Stimulated activated CD4-positive, alpha-beta T cell treated with anti-CD3 and anti-CD28 coated beads, TNF-alpha, amount 100 ng/mL, for 4 hours (primary cell): ENCODE measurements around the gene CLIP1.

Experiments used
- DNase-seq, 3 experiments: peaks; one replicate each; pipeline ENCODE4 v3.0.0-alpha.2; 2020; ENCODE audit warnings: low read depth in 3 of 3

Gene CLIP1

DNA sequence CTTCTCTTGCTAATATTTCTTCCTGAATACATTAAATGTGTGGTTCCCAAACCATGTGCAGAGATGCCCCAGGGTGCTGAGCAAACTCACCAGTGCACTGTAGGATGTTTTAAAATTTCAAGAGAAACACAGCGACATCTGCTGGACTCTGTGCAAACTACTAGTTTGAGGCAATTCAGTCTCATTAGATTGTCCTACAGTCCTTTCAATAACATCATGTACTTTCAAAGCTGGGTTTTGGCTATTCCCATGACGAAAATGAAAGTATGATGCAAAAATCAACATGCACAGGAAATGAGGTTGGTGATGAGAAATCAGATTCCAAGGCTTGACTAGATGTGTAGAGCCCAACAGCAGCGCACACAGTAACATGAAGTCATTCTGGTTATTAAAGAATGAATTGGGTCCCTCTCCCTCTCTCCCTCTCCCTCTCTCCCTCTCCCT, 66.3 kb downstream of the CLIP1 start:
- peak in 2 of 3 experiments; percentile 8 to 9 for DNase-seq

DNA sequence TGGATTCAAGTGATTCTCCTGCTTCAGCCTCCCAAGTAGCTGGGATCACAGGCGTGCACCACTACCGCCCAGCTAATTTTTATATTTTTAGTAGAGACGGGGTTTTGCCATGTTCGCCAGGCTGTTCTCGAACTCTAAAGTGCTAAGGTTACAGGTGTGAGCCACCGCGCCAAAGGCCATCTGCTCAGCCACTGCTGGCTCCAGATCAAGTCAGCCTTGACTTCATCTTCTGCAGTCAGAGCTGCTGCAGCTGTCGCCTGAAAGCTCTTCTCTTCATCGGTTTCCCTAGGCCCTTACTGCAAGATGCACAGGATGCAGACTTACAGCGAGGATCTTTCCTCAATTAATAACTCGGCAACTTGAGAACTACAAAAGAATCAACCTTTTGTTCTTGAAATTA, 66.8 kb downstream of the CLIP1 start:
- DNase-seq: no peak

DNA sequence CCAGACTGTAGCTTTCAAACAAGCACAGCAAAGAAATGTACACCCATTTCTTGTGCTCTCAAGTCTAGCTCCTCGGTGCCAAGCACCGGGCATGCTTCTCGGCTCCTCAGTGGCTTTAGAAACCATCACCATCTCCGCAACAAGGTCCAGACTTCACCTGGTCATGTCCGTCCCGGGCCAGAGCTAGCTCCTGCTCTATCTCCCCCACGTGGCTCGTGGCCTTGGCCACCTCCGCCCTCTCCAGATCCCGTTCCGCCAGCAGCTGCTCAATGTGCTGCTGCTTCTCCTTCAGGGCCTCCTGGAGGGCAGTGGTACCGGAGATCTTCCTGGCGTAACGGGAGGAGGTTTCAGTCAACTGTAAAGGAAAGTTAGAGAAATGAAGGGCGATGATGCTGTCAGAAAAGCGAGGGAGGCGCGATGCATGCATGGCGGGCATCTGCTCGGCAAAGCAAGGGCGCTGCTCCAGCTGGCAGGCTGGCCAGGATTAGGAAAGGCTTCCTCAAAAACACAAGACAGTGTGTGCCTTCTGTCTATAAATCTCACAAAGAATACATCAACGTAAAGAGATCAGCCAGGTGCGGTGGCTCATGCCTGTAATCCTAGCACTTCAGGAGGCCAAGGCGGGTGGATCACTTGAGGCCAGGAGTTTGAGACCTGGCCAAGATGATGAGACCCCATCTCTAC, 67.4 kb downstream of the CLIP1 start:
- DNase-seq: no peak

DNA sequence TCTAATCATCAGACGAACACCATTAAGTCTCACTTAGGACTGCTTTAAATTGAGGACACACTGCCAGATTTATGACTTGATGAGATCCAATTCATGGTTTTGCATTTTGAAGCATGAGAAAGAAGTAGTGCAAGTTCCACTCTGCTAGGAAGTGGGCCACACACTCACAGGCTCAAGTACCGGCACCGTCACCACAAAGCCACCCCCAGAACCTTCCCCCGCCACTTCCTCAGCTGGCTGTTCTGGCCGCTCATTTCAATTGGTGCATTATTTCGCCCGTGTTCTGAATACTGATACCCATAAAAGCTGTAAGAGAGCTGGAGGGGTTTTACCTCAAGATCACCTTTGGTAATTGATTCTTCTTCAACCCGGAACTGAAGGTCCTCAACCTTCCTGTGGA, 70.1 kb downstream of the CLIP1 start:
- DNase-seq: no peak

DNA sequence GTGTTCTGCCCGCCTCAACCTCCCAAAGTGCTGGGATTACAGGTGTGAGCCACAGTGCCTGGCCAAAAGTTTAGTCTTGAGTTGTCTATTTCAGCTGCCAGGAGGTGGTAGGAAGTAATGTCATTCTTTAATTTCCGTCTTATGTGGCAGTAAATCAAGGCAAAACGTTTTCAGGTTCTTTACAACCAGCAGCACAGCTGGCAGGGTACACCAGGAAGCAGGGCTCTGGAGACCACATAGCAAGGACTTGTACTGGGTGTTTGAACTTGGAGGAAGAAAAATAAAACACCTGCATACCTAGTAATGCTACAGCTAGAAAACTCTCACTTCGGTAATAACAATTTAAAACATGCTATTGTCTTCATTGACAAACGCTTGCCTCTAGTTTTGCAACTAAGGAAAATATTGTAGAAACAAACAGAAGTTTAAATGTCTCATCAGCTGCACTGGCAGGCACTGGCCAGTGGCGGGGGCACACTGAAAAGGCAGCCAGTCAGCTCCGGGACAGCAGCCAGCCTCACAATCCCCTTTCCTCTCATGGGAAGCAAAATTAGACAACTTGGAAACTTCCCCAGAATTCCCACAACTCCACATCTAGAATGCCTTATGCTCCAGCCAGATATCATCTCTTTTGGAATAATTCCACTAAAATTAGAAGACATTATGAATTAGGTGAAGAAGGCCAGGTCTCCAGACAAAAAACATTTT, 72.2 kb downstream of the CLIP1 start:
- DNase-seq: no peak

DNA sequence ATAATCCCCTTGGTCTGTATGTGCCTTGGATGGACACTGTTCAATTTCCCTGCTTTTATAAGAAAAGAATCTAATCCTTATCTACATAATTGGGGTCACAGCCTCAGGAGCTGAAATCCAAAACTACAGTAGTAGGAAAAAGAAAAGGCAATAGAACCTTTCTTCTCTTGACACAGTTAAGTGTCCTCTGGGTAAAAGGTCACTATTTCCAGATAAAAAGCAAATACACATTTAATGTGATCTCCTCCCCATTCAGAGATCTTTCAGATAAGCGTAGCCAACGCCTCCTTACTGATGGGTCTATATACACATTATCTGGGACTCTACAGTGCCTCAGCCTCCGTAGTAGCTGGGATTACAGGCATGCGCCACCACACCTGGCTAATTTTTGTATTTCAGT, 73.4 kb downstream of the CLIP1 start:
- no peak for DNase-seq

DNA sequence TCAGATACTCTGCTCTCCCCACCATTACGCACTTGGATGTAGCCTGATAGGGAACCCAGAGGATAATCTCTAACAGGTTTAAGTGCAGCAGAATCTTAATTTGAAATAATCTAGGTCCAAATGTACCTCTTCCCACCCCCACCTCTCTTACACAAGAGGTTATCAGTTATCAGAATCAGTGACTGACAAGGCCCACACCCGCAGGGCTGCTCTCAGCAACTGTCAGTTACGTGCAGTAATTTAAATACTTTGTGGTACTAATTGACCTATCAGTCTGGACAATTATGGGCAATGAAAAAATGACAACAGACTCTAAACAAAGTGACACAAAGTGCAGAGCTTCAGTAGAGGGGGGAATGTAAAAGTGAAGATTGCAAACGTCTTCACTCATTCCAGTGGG, 74.0 kb downstream of the CLIP1 start:
- DNase-seq: no peak

DNA sequence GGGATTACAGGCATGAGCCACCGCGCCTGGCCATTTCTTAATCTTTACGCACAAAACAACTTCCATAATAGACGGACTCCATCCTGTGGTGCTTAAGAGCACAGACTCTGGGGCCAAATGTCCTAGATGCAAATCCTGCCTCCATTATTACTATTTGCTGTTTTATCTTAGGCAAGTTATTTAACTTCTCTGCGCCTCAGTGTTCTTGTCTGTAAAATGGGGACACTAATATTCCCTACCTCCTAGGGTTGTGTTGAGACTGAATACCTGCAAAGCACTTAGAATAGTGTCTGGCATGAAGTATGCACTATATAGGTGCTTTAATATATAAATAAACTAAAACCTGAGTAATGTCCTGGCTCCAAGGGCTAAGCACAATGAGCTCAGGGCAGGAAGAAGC, 76.4 kb downstream of the CLIP1 start:
- DNase-seq: no peak

DNA sequence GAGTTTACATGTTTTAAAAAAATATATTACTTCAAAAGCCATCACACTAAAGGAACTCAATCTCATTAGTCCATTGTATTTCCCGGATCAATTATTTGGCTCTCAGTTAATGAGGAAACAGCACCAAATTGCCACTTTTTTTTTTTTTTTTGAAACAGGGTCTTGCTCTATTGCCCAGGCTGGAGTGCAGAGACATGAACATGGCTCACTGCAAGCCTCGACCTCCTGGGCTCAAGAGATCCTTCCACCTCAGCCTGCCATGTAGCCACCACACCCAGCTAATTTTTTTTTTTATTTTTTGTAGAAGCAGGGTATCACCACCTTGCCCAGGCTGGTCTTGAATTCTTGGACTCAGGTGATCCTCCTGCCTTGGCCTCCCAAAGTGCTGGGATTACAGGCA, 77.4 kb downstream of the CLIP1 start:
- no peak for DNase-seq

DNA sequence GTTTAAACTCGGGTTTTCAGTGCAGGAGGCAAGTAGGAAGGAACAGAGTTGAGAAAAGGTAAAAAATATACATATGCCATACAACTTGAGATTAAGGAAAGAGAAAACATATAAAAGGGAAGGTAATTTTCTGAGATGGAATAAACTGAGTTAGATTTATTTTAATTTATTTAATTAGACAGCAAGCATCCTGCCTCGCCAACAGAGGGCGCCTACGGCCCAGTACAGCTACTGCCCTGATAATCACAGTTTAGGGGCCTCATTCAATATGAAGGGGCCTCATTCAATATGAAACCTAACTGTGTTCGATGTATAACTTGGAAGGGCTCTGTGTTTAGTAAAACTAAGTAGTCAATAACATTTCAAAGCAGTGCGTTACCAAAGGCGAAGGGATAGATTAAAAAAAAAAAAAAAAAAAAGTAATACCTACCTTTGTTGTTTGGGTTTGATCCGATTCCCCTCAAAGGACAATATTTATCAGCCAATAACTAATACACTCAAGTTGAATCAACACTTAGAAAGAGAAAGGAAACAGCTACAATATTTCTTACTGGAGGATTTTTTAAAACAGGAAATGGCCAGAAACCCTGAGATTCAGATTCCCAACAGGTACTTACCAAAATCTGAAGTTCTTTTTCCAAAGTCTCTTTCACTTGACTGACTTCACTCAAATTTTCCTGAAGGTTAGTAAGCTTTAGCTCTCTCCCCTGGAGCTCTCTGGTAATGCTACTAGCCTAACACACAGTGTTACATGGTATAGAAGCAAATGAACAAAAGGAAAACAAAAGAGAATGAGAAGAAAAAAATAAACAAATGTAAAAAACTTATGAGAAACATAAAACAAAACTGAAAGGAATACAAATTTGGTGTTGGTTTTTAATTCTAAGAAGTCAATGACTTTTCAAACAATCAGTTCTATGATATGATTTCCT, 86.2 kb downstream of the CLIP1 start:
- peak; percentile 7 to 28 (median 10) for DNase-seq

DNA sequence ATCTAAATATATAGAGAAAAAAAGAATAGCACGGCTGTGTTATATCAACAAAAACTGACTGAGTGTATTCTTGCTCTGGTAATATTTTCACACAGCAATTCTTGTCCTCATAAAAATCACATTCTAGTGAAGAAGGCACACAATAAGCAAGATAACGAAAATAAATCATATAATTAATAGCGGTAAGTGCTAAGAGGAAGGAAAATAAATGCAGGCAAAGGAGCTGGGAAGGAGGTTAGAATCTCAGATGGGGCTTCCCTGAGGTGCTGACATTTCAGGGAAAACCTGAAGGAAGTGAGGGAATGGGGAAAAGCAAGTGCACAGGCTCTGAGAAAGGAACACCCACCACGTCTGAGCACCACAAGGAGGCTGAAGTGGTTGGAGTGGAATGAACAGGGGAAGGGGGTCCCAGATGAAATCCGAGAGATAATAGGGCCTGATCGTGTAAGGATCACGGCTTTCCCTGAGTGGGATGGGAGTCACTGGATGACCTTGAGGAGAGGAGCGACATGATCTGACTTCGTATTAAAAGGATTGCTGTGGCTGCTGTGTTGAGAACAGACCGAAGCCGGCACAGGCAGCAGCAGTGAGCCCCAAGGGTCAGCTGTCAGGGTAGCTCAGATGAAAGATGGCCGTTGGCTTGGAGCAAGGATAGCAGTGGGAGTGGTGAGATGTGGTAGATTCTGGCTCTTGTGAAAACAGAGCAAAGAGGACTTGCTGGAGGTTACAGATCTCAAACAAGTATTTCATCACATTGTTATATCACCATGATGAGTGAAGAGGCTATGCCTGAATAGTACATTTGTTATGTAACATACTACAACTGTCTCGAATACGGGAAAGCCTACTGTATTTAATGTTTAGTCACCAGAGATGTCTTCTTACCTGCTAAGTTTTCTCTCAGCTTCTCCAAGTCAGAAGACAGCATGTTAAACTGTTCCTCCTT, 89.1 kb downstream of the CLIP1 start:
- no peak for DNase-seq

DNA sequence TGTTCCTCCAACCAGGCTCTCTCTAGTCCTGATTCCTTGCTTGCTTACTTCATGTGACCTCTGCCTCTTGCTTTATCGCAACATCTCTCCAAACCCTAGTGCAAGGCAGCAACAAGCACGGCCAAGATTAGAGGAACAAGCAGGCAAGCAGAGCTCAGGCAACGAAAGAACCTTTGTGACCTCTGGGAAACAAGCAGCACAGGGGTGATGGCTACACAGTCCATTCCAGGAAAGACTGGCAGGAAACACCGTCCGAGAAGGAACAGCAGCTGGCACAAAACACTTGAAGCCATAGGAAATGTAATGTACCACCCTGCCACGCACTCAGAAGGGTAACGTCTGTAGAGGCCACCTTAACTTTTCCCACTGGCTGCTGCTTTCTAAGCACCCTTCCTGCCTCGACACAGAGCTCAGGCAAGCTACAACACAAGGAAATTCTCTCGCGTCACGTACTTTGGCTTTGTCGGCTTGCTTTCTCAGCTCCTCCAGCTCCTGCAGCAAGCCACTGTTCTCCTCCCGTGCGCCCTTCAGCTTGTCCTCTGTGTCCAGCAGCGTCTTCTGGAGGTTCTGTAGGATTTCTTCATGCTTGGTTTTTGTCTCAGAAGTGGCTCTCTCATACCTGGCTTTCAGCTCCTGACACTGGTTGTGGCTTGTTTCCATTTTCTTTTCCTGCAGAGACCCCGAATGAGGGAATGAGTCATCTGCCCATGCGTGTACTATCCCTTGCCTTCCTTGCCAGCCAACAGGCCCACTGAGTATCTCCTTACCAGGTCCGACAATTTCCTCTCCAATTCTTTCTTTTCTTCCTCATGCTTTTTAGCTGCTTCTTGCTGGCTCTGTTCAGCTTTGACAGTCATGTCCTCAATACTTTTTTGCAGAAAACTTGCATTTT, 94.7 kb downstream of the CLIP1 start:
- no peak for DNase-seq

DNA sequence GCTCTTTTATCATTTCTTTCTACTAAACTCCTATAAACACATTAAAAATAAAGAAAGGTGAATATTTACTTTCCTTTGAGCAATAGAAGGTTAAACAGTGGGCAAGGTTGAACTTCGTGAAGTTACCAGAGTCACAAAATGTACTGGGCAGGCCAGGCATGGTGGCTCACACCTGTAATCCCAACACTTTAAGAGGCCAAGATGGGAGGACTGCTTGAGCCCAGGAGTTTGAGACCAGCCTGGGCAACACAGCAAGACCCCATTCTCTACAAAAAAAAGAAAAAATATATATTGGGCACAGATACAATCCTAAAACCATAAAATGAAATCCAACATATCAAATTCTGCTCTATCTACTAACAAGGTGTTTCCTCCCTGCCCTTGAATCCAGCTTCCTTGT, 95.5 kb downstream of the CLIP1 start:
- DNase-seq: no peak

DNA sequence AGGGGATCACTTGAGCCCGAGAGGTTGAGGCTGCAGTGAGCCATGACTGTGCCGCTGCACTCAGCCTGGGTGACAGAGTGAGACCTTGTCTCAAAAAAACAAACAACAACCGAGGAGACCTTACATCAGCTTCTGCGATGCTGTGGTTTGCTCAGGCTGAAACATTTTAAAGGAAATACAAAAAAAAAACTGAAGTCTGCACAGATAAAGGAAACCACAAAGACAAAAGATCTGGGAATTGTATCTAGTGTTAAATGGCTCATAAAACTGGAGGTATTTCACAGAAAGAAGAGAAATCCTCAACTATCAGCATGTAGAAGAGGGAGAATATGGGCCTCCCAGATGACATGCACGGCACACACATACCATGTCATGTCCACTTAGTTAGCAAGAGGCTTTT, 95.9 kb downstream of the CLIP1 start:
- no peak for DNase-seq

DNA sequence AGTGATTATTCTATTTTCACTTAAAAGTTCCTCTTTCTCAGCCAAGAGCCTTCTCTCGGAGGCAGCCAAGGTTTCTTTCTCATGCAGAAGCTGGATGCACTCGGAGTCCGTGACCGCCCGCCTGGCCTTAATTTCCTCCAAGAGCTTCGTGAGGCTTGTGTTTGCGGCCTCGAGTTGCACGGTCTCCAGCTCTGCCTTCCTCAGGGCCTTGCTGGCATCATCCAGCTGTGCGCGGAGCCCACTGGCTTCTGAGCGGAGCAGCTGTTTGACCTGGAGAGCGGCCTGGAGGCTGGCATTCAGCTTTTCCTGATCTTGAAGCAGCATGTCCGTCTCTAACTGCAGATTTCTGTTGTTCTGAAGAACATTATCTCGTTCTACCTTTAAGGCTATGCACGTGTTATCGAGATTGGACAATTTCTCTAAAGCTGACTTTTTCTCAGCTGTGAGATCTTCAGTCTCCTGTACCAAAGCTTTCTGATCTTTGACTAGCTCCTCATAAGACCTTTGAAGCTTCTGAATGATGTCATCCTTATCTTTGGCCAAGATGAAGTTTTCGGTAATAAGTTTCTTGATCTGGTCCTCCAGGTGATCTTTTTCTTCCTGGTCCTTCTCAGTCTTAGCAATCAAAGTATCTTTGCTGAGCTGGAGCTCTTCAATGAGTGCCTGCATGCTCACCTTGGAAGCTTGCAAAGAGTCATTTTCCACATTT, 99.0 kb downstream of the CLIP1 start:
- DNase-seq: no peak

DNA sequence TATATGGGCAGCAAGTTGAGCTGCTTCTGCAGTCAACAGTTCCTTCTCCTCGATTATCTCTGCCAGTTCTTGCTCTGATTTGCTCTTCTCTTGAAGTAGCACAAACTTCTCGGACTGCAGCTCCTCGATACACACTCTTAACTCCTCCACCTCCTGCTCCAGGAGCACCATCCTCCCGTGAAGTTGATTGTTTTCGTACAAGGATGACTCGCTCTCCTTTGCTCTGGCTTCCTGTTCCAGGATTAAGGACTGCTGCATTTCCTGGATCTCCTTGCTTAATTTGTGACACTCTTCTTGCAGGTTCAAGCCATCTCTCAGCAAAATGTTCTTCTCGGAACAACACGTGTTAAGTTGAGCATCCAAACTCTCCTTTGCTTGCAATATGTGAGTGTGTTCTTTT, 100.0 kb downstream of the CLIP1 start:
- no peak for DNase-seq

DNA sequence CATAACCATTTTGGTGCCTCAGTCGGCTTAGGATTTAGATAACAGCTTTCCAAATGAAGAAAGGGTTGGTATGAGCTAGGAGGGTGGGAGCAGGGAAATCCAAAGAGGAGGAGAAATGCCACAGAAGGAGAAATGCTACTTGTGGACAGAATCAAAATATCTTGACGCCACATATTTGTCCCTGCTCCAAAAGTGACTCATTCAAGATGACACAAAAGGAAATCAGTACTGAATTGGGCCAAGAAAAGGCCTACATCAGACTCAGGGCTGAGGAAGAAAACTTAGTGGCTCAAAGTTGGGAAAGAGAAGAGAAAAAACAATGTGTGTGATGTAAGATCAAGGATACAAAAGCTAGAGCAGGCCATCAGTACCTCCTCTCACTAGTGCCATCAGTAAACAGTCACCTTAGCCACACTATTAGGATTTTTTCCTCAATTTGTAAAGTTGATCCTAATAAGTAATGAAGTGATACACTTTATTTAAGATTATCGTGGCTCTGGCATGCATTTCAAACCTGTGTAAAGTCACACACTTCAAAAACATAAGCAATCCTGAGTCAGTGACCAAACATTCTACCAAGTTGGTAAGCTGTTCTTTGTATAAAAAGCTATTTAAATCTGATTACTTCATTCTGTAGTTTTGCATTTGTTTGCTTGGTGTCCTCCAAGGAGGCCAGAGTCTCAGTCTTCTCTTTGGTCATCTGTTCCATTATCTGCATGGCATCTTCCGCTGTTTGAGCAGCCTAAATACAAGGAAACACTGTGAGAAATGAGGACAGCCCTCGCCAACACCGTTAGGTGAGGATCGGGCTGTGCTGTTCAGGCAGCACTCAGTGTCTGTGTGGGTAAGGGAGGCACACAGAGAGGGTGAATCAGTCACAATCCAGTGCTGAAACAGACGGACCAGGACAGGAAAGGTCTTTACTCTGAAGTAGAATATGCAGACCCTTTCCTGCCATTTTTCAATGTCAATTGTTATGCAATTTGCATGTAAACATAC, 103.6 kb downstream of the CLIP1 start:
- DNase-seq: no peak

DNA sequence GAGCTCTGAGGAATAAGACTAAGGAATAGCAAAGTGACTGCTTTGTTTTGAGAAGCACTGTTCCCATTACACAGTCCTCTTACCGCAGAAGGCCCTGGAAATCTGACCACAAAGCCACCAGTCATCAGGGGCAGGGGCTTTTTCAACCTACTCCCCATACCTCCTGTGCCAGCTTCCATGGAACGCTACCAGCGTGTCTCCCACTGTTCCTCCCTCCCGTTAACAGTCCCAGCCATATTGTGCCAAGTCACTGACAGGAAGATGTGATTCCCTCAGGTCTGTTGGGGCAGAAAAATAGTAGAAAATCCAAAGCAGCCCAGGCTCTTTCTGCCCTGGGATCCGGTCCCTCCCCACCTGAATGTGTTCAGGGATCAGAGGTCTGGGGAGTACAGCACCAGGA, 109.5 kb downstream of the CLIP1 start:
- DNase-seq: no peak
